HPDE6-E6E7 (cell line): Measurements from ENCODE around the gene FHL3.

Experiments
- DNase-seq: peaks from one replicate; pipeline ENCODE4 v3.0.0; 2011; ENCODE audit warnings: missing footprints; ENCODE audit errors: extremely low spot score

FHL3 gene

DNA sequence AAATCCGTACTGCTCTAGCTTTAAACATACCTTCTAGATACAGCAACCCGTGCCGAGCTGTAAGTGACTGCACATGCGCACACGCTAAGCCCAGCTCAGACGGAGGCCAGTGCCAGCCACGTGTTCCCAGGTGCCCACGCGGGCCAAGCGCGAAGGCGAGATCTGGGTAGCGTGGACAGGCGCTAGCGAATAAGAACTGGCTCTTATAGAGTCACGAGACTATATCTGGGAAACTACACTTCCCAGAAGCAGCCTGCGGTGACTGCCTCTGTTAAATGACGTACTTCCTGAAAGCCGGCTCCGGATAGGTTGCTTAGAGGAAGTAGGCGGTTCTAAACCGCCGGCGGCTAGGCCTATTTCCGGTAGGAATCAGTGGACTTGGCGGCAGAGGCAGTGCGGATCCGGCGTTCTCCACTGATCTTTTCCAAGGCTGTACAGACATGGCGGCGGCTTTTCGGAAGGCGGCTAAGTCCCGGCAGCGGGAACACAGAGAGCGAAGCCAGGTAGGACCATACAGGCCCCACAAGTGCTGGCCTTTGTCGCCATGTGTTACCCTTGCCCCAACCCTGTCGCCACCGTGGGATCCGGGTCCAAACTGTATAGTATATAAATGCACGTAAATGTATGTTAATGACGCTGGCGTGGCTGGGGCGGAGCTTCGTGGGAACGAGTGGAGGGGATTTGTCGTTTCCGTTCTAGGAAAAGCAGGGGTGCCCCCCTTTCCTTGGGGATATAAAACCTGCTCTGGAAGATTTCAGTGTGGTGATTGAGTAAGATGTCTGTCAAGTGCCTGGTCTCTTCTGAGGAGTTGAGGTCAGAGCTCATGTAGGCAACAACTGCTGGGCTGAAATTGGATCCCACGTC, 7.3 kb upstream of the FHL3 start, which contains the start of gene UTP11:
Gene UTP11, plus strand, starts transcription at position 372 of the 864 bp plus-strand sequence. Its CDS starts 69 bp downstream, at position 441.
- DNase-seq, result peak; percentile 93

GRCh38 chr1:38009841-38010180, 4.5 kb upstream of the FHL3 start:
- DNase-seq, result no peak

- no peak for DNase-seq
These were observed 4.0 kb upstream of the FHL3 start for GRCh38 chr1:38009088-38009840.

- DNase-seq, result no peak
These were observed 904 bp upstream of the FHL3 start for GRCh38 chr1:38006008-38006828.

DNA sequence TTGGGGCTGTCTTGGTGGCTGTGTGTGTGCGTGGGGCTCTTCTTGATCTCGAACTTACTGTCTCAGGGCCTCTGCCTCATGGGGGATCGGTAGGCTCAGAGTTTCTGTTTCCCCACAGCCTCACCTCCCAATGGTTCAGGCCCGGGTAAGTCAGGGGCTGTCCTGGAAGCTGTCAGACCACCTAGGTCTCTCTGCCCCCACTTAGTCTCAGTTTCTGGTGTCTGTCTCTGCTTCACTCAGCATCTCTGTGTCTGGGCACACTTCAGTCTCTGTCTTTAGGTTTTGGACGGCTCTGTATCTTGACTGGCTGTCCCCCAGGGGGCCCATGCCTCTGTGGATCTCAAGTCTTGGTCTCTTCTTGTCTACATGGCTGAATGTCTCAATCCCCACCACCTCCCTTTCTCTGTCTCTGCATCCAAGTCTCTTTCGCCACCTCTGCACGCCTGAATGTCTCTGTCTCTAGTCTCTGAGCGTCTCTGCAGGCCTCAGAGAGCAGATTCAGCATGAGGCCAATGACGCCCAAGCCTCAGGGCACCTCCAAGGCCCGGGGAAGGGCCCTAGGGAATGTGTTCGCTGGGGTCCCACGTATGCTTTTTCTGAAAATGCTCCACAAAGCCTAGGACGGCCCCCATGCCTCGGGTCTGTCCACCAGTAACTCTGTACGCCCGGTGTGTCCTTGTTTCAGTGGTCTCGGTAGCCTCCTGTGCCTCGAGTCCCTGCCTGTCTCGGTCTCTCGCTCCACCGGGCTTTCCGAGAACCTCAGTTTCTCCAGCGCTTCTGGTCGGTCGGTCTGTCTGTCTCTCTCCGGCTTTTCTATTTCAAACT, 818 bp downstream of the FHL3 start:
- DNase-seq, result no peak

DNA sequence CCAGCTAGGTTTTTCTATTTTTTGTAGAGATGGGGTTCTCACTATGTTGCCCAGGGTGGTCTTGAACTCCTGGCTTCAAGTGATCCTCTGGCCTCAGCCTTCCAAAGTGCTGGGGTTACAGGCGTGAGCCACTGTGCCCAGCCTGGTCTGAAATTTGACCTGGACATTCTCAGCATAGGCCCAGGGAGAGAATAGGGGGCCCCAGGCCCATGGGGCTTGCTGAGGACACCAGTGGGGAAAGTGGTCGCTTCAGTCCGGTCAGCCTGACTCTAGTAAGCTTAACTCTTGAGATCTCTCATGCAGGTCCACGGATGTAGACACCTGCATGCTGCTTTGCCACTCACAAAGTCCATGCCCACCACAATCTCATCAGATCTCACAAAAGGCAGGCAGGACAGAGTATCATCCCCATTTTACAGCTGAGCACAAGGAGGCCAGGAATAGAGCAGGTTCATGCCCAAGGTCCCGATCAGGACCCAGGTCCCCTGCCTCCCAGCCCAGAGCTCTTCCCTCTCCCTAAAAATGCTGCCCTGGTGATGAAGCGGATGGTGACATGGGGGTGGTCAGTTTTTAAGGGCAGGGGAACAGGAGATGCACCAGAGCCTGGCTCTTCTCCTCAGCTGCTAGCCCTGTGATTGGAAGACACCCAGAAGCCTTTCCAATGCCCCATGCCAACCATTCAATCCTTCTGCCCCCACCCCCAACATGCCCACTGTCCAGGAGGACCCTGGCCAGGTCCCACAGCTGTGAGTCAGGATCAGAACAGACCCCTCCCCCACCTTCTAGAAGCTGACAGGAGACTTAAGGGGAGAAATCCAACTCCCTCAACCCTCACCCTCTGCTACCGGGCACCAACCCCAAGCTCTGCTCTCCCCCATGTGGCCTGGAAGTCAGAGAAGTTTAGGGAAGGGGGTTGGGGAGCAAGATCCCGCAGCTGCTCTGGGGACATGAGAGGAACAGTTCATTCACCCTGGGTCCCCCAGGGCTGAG, 1.8 kb downstream of the FHL3 start:
- DNase-seq, result no peak

DNA sequence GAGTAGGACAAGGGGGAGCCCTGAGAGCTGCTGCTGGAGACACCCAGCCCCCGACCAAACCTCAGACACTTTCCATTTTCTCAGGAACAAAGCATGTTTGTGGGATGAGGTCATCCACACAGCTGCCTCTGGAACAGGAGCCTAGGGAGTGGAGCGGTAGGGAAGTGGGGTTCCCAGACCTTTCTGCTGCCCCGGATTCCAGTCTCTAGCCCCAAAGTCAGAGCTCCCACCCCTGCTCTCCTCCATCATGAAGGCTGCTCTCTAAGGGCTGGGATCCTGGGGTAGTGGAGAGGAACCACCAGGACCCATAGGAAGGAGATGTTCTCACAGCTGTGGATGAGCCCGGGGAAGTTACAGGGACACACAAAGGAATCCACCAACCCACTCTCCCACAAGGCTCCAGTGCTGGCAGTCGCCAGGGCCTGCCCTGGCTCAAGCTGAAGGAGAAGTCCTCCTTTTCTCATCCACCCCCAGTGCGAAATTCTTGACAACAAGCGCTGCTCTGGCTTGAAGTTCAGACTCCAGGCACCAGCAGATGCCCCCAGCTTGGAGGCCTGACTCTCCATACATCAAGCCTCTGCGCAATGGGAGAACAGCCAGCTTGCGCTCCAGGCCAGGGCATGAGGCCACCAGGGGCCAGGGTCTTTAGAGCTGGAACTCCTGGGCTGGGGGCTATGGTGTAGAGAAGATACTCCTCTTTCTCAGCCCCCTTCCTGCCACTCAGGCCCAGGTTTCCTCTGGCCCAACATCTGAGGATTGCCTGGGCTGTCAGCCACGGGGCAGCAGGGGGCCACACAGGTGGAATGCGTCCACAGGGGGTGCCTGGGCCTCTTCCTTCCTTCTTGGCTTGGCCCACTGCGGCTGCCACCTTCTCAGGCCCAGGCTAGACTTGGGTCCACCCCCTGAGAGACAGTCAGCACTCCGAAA, 4.5 kb downstream of the FHL3 start:
- DNase-seq, result no peak

DNA sequence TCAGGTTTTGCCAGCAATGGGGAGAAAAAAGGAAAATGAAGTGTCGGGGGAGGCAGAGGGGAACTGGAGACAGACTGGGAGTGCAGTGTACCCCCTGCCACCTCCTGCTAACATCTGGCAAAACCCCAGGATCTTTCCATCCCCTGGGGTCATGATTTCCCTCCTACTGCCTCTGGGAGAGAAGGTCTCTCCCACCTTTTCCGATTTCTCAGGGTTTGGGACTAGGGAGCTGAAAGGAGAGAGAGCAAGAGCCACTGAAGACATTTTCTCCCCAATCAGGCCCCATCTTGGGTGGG, 5.1 kb downstream of the FHL3 start:
- no peak for DNase-seq

DNA sequence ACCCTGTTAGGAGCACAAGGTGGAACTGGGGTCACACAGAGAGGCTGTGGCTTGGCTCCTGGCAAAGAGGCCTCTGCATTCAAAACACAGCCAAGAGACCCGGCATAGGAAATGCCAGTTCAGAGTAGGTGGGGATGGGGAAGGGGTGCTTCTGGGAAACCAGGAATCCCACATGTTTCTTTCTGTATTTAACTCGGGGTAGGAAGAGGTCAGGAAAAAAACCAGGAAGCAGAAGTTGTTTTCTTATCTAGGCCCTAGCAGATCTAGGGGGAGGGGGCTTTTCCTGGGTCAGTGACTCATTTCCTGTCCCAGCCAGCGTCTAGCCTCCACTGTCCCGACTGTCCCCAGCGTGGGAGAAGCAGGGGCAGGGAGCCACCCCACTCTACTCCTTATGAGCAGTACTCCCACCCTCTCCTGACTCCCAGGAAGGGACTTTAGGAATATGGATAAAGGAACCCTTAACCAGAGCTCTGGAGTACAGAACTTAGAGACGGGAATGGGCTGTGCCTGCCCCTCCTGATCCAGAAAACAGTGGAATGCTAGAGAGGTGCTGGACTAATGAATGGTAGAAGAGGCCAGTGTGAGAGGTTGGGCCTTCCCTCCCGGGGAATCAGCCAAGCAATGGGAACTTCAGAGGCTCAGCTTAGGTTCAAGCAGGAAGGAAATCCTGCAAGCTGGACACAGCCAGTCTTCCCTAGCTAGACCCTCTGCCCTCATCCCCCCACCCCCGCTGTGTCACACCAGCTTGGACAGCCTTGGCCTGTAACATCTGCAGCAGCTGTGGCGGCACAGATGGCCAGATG, 5.7 kb downstream of the FHL3 start:
- DNase-seq, result no peak

- DNase-seq, result no peak
These were observed 6.3 kb downstream of the FHL3 start for GRCh38 chr1:37998913-37999429.

DNA sequence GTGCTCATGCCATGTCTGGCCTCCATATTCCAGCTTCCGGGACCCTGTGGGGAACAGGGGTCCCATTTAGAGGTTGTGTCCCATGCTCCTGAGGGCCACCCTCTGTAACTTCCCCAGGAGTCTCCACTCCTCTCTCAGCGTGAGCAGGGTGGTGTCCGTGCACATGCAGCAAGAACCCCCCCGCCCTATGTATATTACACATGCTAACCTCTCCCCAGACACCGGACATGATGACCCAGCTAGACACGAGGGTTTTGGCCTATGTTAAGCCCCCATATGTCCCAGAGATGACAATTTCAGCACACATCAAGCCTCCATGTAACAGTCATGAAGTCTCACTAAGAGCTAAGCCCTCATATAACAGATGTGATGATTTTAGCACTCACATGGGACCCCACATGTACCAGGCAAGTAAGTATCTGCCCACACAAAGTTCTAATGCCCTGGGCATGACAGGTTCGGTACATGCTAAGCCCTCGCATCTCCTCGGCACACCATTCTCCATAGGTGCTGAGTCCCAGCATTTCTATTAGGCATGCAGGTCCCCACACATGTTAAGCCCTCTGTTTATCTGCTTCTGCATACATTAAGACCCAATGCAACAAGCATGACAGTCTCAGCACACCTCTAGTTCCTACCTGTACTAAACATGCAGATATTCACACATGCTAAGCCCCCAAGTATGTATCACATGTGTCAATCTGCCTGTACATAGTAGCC, 7.1 kb downstream of the FHL3 start:
- no peak for DNase-seq

DNA sequence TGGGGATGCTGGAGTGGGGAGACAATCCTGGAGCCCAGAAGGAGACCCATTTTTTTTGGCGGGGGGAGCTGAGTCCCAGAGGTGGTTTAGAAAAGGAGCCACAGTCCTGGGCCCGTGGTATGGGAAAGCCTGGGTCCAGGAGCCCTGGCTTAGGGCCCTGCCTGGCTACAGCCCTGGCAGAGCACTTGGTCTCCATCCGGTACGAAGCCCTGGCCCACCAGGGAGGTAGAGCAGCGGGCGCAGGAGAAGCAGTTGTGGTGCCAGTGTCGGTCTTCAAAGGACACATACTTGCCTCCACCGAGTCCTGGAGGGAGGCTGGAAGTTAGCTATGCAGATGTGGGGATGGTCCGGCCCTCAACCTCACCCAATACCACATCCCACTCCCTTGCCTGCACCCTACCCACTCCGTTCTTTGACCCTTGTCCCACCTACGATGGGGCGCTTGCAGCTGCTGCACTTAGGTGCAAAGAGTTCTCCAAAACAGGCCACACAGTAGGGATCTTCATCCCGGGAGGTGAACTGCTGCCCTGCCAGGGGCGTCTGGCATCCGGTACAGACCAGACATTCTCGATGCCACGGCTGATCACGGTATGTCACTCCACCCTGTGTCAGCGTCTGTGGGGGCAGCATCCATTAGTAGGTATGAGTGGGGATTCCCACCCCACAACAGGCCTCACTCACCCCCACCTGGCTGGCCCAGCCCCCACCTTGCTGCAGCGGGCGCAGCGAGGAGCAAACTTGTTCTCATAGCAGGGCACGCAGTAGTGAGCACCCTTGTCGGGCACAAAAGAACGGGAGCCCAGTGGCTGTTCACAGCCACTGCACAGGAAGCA, 7.8 kb downstream of the FHL3 start:
- DNase-seq, result no peak

DNA sequence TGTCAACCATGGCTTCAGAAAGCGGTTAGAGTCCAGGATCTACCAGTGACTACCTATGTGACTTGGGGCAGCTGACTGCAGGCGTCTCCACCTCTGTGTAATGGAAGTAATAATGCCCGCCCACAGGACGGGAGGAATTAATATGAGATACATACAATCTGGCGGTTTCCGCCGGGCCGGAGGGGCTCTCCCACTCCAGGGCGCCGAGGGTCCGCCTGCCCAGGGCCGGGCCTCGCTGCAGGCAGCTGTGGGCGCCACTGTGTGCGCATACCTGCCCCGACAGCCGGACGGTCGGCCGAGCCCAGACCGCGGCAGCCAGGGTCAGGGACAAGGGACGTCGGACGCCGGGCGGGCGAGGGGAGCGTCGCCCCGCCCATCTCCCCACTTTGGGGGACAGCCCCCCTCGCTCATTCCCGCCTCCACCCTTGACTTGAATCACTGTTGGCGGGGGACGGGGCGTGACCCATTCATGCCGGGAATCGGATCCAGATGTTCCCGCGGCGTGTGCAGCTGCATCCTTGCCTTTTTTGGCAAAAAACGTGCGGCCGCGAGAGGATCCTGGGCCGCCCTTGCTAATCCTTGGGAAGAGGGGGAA, 9.5 kb downstream of the FHL3 start:
- DNase-seq, result no peak

DNA sequence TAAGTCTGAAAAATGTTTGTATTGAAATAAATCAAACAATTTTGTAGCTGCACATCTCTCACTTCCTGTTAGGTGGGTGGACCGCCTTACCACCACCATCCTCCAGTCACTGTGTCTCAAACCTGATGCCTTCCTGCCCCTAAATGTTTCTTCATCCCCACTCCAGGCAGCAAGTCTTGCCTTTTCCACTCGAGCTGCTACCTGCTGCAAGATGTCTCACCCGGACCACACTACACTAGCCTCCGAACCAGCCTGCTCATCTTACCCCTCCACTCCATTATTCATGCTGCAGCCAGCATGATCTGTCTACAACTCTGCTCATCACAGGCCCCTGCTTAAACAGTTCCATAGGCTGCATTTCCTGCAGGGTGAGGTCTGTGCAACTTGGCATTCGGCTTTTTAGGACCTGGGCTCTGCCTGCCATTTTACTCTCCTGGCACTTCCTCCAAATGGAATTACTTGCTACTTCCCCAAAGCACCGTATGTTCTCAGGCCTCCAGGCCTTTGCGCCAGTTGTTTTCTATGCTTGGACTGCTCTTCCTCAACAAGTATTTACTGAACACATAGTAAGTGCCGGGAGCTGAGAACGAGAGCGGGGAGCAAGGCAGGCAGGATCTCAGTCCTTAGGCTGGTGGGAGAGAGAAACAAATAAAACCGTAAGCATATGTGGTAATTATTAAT, 10.3 kb downstream of the FHL3 start:
- no peak for DNase-seq

DNA sequence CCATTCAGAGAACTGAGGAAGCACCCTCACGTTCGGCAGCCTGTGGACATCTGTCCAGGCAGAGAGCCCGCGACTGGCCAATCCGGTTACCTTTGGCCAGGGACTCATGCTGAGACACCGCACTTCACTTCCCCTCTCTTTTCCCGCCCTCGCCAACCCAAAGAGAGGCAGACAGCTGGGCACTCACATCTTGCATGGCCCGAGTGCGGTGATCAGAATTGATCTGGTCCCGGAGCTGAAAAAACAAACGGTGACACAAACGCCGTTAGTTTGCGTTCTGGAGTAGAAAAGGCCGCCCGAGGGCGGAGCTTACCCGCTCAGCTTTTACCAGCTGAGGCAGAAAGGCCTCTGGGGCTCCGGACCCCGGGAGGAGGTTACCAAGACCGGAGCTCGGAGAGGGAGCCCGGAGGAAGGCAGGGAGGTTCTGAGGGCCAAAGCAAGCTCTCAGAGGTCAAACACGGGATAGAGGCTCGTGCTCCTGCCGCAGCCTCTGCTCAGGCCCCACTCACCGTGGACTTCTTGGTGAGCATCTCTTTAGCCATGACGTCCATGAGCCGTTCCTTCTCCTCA, 15.9 kb downstream of the FHL3 start:
- no peak for DNase-seq
